Neutrophil (primary cell): ENCODE data around the gene RPS5.

Experiments used
- H3K27ac ChIP-seq: fragments of 200-600 bp; sonication (generic); 2 replicates; pipeline ENCODE4 v1.5.1; 2016; ENCODE audit warnings: mild to moderate bottlenecking, moderate library complexity
- H3K27me3 ChIP-seq: fragments of 200-600 bp; sonication (generic); 2 replicates; pipeline ENCODE4 v1.6.0; 2016; ENCODE audit warnings: mild to moderate bottlenecking
- H3K36me3 ChIP-seq: fragments of 200-600 bp; sonication (generic); 2 replicates; pipeline ENCODE4 v1.5.1; 2017
- H3K4me1 ChIP-seq, 2 experiments: fragments of 200-600 bp in 1 of 2; sonication (generic) in 1 of 2; 1 replicate in 1 of 2; 2 replicates in 1 of 2; pipeline versions ENCODE4 v1.5.1 to v1.6.1; 2013 to 2016; ENCODE audit warnings: low read depth in 1 of 2, low read length in 1 of 2, mild to moderate bottlenecking in 1 of 2, moderate library complexity in 1 of 2; ENCODE audit not compliant: control insufficient read depth in 1 of 2, insufficient read depth in 1 of 2
- H3K4me3 ChIP-seq, 2 experiments: fragments of 200-600 bp in 1 of 2; sonication (generic) in 1 of 2; 1 replicate in 1 of 2; 2 replicates in 1 of 2; pipeline ENCODE4 v1.5.1; 2013 to 2016; ENCODE audit warnings: low read depth in 1 of 2, low read length in 1 of 2, mild to moderate bottlenecking in 1 of 2, moderate library complexity in 1 of 2
- H3K9me3 ChIP-seq: fragments of 200-600 bp; sonication (generic); 2 replicates; pipeline ENCODE4 v1.5.1; 2016
- CTCF ChIP-seq: fragments of 200-600 bp; sonication (generic); IDR thresholded peaks from 2 replicates; pipeline ENCODE4 v1.5.1; 2016; ENCODE audit warnings: antibody characterized with exemption

Gene RPS5

GRCh38 chr19:58381460-58382212 lies 5.4 kb upstream of the RPS5 start:
- Histone ChIP-seq H3K27ac (peak overlapping the region; percentile 90), H3K4me3 (peak overlapping the region; percentile 67 to 95), H3K4me1 (peaks cover 26 to 28% of the 10 kb centered on the region in 2 experiments)

GRCh38 chr19:58382997-58383603 lies 4.0 kb upstream of the RPS5 start:
- Histone ChIP-seq H3K36me3 (no peaks in the 10 kb centered on the region), H3K4me1 (peaks cover 38% of the 10 kb centered on the region in 2 experiments), H3K4me3 (no peak overlapping the region), H3K27me3 (no peaks in the 10 kb centered on the region), H3K9me3 (no peaks in the 10 kb centered on the region), H3K27ac (no peak overlapping the region)
- no peak for TF ChIP-seq CTCF

More at GRCh38 chr19:58381460-58382212, 5.4 kb upstream of the RPS5 start:
- no peak for TF ChIP-seq CTCF
- no peaks in the 10 kb centered on the region for H3K27me3 ChIP-seq
- no peaks in the 10 kb centered on the region for H3K36me3 ChIP-seq
- no peaks in the 10 kb centered on the region for H3K9me3 ChIP-seq

GRCh38 chr19:58385313-58385890 lies 1.7 kb upstream of the RPS5 start:
- Histone ChIP-seq H3K27ac (no peak overlapping the region), H3K27me3 (no peaks in the 10 kb centered on the region), H3K4me1 (peaks cover 32% of the 10 kb centered on the region in 2 experiments), H3K4me3 (no peak overlapping the region), H3K36me3 (no peaks in the 10 kb centered on the region), H3K9me3 (no peaks in the 10 kb centered on the region)
- no peak for TF ChIP-seq CTCF

- Histone ChIP-seq H3K4me3 (peak overlapping the region; percentile 69 to 88), H3K9me3 (no peaks in the 10 kb centered on the region), H3K27ac (peak overlapping the region; percentile 78), H3K27me3 (no peaks in the 10 kb centered on the region), H3K36me3 (no peaks in the 10 kb centered on the region), H3K4me1 (peaks cover 30 to 31% of the 10 kb centered on the region in 2 experiments)
- TF ChIP-seq CTCF: no peak
Measured at GRCh38 chr19:58385891-58386575, 1.0 kb upstream of the RPS5 start.

GRCh38 chr19:58387338-58388174 lies 487 bp downstream of the RPS5 start:
- H3K4me1 ChIP-seq: peaks cover 20 to 21% of the 10 kb centered on the region in 2 experiments
- peak overlapping the region; percentile 69 to 88 for H3K4me3 ChIP-seq
- H3K27ac ChIP-seq: peak overlapping the region; percentile 78
- H3K9me3 ChIP-seq: no peaks in the 10 kb centered on the region
- H3K36me3 ChIP-seq: no peaks in the 10 kb centered on the region
- no peak for TF ChIP-seq CTCF
- H3K27me3 ChIP-seq: no peaks in the 10 kb centered on the region
